HG02870 (cell line): ENCODE data around the gene RXRB.
"Not testable (repeated sequence)": the region's sequence is repeated elsewhere in the genome, so short reads cannot be mapped to it uniquely, and the experiment has no call there.

Experiments
- ATAC-seq: cut with Tn5 transposase; IDR thresholded peaks from one replicate; pipeline ENCODE4 v1.9.1; 2021; ENCODE audit warnings: mild to moderate bottlenecking, moderate library complexity; ENCODE audit not compliant: unreplicated experiment

Gene RXRB

DNA sequence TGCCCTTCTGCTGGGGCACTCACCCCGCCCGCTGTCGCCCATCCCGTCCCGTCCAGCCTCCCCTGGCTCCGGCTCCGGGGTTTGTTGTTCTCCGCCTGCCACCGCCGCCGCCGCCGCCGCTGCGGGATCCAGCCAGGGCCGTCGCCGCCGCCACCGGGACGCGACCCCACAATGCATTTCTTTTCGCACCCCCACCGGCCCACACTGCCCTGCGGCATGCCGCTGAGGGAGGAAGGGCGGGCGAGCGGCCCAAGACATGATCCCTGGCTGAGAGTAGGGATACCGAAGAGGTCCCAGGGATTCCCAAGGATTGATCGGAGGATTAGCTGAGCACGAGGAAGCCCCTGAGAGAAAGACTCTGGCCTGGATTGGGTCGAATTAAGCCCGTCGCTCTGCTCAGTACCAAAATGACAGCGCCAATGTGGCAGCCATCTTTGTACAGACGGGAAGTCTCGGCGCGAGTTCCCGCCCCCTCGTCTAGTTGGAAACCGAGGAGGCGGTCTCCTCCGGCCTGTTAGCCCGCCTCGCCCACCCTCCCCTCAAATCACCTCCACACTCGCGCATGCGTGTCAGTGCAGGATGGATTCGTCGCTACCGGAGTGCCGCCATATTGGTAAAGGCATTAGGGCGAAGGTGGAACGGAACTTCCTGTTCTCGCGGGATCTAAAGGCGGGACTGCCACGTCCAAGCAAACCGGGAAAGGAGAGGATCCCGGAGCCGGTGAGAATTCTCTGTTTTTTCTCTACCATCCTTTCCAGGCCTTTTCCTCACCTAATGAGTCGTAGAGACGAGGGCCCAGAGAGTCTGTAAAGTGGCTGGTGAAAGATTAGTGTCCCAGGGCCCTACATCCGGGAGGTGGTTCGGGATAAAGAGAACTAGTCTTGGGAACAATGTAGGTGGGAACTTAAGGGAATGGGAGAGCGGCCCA is at the start of gene RXRB, which contains the start of gene SLC39A7:
Gene RXRB (minus strand): TSS at position 447 of the 928 bp plus-strand sequence. CDS start 189 bp downstream, at position 258.
Gene SLC39A7 (plus strand): TSS at position 649 of the 928 bp plus-strand sequence. CDS start 379 bp downstream, outside the sequence.
- peak; percentile 37 for ATAC-seq

DNA sequence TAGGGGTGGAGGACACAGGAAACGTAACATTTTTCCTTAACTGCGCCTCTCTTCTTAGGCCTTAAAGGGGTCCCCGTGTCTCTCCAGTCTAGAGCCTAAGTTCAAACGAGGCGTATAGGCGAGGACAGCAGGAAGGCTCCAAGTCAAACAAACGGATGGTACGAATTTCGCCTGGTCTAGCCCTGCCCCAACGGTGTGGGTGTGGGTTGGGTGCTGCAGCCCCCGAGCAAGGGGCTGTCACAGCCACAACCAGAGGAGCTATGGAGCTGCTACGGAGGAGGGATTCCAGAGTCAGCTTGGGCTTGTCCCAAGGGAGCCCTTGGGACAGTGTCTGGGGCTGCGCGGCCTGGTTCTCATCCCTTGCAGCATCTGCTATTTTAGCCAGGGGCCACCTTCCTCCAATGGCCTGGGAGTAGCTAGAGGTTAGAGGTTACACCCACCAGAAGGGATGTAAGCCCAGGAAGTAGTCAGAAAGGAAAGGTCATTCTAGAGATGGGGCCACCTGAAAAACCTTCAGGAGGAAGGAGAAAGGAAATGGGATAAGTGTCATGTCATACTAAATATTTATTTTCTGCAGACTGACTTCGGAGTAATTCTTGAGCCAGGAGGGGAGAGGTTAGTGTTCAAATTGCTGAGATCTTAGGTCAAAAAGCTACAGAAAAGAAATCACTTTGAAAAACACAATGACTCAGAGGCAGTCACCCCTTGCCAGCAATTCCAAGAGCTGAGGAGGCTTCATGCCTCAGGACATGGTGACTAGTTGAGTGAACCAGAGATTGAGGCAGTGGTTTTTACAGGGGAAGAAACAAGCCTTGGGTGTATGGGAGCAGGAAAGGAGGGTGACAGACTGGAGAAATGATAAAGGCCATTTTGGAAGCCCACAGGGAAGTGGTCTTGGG is 49.5 kb upstream of the RXRB start:
- no peak for ATAC-seq

DNA sequence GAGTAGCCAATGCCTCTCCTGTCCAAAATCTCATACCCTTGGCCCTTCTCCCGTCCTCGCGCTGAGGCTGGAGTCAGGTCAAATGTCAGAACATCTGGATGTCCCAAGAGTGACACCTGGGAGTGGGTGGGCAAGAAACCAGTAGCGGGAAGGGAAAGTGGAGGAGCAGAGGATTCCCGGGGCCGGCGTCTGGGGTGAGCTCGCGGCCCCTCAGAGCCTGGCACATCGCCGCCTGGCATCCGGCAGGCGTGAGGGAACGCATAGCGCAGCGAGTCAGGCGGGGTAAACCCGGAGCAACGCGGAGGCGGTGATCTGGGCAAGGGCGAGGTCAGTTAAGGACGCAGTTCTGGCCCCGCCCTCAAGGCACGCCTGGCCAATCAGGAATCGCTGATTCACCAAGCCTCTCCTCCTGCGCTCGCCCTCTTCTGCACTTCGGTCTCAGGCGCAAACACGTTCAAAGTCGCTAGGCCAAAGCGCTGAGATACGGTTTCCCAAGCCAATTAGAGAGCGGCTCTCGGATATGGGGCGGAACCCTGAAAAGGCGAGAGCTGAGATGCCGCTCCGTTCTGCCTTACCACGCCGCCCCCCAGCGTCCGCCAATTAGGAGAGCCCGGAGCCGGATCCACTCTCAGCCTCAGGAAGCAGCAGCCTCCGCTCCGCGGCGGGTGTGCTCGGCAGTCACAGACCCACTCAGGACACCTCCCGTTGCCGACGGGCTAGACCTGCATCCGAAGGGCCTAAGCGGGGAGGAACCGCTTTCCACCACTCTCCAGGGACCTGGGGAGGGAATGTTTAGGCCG is 48.7 kb upstream of the RXRB start:
- ATAC-seq = peak; percentile 91

DNA sequence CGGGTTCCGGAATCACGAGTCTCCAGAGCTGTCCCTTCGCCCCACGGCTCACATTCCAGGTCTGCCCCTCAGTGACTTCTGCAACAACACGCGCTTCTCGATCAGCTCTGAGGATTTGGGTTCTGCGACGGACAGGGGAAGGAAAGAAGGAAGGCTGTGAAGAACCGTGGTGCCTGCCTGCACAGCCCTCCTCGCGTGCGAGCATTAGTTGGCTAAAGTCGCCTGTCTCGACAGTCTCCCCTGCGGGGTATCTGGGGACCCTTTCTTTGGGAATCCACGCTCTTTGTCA is 48.1 kb upstream of the RXRB start:
- ATAC-seq = no peak

DNA sequence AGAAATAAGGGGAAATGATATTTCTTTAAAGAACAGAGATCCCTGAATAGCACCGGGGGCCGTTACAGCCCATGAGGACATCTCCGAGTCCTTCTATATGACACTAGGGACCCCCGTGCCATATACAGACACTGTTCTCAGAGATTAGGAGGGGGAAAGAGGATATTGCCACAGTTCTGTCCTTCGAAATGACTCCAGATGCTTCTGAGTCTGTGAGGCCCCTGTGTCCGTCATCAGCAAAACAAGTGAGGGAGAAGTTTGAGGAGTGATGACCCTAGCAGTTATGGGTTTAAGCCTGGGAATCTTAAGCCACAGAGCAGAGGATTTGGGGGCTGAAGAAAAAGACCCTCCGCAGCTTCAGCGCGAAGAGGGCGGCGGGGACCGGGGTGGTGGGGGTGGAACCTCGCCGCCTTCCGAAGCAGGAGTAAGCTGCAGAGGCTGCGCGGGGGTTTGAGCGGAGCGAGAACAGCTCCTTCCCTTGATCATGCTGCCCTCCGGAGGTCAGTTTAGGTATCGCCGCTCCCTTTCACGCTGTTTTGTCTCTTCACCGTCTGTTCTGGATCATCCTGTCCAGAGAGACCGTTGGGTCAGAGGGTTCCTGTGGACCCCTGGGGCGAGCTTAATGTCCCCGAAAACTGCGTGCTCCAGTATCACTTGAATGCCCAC is 47.6 kb upstream of the RXRB start:
- no peak for ATAC-seq

DNA sequence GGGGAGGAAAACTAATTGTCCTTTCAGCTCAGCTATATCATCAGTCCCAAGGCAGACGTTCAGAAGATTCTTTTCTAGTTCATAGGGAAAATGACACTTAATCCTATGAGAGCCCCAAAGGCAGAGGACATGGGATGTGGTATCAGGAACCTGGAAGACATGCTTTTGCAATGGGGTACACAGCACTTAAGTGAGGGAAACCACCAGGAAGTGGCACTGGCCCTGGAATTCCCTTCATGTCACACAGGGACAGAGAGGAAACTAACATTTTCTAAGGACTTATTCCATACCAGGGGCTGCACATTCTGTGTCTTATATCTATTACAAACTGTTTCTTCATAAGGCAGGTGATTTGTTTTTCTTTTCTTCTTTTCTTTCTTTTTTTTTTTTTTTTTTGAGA is 43.0 kb upstream of the RXRB start:
- ATAC-seq = no peak

DNA sequence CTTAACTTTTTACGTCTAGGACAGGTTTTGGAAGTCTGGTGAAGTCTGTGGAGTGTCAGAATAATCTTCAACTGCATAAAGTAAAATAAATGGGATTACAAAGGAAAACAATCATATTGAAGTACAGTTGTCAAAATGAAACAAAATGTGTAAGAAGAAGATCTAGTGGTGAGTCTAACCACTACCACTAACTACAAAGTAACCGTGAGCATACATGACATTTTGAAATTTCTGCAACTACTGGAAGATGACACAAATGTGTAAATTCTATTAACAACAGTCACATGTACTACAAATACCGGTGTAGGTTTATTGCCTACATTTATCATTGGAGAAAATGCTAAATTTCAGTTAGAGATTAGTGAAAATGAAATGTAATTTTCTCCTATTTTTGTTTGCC is 41.5 kb upstream of the RXRB start:
- no peak for ATAC-seq

DNA sequence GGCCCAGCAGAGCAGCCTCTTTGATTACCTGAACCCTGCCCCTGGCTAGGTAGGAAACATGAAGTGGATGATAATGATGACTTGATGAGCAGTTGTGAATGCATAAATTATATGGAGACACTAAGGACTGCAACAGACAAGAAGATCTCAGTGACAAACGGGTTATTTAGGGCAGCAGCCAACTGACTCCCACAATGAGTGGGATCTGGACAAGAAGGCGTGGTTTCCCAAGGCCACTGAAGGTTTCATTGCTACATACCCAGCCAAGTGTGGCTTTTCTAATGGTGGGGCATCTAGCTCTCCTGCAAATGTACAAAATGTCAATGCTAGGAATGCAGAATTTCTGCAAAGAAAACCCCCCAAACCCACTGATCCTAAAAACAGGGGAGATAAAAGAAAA is 37.3 kb upstream of the RXRB start:
- no peak for ATAC-seq

DNA sequence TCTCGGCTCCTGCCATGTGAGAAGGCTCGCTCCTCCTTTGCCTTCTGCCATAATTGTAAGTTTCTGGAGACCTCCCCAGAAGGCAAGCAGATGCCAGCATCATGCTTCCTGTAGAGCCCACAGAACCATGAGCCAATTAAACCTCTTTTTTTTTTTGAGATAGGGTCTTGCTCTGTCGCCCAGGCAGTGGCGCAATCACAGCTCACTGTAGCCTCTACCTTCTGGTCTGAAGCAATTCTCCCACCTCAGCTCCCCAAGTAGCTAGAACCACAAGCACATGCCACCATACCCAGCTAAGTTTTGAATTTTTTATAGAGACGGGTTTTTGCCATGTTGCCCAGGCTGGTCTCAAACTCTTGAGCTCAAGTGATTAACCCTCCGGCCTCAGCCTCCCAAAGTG is 36.4 kb upstream of the RXRB start:
- no peak for ATAC-seq

DNA sequence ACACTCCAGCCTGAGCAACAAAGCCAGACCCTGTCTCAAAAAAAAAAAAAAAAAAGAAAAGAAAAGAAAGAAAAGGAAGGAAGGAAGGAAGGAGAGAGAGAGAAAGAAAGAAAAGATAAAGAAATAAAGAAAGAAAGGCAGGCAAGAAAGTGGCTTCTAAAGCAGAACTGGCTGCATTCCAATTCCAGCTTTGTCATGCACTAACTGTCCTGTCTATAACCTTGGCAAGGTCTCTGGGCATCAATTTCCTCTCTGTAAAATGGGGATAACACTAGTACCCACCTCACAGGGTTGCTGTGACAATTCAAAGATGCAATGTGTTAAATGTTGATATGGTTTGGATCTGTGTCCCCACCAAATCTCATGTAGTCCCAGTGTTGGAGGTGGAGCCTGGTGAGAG is 35.9 kb upstream of the RXRB start:
- ATAC-seq = no peak

DNA sequence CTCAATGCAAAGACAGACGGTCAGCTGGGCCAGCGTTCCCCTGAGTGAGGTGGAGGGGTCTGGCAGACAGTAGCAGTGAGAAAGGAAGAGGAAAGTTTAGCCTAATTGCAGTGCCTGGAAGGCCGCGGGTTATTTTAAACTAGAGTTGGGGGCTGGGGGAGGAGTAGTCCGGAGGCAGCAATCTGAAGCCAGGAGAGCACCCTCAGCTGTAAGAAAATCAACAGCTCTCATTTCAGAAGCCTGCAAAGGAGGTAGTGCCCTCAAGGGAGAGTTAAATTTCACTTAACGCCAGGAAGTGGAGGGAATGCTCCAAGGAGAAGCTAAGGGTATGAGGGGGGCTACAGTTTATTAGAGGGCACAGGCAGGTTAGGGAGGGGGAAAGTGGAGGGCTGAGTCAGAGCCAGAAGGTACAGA is 34.8 kb upstream of the RXRB start:
- ATAC-seq = no peak

DNA sequence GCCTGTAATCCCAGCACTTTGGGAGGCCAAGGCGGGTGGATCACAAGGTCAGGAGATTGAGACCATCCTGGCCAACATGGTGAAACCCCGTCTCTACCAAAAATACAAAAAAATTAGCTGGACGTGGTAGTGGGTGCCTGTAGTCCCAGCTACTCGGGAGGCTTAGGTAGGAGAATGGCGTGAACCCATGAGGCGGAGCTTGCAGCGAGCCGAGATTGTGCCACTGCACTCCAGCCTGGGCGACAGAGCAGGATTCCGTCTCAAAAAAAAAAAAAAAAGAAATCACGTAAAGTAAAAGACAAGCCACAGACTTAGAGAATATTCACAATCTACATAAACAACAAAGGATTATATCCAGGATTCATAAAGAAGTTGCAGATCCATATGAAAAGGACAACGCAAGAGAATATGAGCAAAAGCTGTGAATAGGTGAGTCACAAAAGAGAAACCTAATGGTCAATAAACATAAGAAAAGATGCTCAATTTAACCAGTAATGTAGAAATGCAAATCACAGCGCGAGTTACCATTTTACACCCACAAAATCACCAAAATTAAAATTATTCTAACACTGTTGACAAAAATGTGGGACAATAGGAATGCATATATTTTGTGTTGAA is 26.1 kb upstream of the RXRB start:
- not testable (repeated sequence) for ATAC-seq

DNA sequence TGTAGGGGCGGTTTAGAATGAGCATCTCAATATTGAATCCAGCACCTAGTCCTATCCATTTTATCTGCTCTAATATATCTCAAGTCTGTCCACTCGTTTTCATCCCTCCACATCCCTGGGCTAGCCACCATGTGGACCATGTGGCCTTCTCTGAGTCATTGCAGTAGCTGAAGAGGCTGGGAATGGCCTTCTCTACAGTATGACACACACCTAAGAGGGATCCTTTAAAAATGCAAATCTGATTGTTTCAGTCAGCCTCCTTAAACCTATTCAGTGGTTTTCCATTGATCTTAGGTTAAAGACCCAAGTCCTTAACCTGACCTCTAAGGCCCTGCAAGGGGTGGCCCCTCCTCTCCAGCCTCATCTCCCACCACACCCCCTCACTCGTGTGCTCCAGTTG is 17.2 kb upstream of the RXRB start:
- ATAC-seq = no peak

DNA sequence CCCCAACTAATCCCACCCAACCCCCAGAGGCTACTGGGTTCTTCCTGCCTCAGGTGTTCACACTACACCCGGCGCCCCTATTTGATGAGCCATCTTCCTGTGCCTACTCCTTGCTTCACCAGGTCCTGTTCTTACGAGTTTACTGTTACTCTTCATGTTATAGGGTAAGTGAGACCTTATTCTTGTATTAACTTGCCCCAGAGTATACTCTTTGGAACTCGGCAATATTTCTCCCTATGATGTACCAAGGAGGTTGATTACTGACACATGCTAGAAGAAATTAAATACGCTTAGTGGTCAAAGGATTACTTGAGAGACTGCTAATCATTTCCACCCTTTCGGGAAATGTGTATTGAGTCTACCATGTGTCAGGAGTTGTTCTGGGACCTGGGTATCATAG is 16.8 kb upstream of the RXRB start:
- no peak for ATAC-seq

DNA sequence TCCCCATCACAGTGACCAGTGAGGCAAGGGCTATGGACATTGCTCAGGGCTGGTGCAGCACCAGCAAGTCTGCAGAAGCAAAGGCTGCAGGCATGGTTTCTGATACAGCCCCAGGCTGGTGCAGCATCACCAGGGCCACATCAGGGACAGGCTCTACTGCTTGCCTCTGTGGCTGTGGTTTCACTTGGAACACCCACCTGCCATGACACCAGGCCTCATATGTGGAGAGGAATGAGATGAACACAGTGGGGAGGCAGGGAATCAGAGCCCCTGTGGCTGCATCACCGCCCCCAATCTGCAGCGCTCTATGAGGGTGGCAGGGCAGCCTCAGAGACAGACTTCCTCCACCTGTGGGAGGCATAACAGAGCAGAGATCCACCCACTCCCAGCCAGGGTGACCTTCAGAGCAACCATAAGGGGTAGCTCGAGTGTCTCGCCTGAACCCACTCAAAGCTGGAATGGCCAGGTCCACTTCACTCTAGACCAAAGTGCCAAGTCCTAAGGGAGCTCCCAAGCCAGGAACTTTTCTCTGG is 15.7 kb upstream of the RXRB start:
- ATAC-seq = no peak

DNA sequence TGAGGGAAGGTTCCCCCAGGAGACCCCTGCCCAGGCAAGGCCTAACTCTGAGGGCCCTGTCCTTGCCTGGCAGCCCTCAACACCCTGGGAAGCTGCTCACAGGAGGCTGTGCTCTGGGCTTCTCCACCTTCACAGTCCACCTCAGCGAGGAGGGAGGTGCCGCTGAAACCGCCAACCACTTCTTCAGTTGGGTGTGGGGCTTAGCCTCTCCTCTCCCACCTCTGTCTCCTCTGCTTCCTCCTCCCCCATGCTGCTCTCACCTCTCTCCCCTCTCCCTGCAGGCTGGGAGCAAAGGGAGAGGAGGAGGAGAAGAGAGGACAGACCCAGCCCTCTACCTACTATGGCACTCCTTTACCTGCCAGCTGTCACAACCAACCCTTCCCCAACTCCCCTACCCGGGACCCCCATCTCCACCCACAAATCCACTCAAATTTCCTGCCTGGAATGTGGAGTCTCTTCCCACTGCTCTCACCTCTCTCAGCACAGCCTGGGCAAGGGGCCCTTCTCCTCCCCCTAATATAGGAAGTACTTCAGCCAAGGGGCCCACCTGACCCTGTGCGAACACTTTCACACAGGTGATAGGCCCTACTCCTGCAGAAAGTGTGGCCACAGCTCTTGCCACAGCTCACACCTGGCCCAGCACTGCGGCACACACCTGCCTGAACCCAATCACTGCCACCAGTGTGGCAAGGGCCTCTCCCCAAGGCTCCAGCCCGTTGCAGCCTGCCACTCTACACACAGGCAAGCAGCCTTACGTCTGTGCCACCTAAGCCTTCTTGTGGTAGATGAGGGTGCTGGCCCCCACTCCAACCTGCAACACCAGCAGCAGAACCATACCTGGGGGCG is 15.0 kb upstream of the RXRB start:
- no peak for ATAC-seq

DNA sequence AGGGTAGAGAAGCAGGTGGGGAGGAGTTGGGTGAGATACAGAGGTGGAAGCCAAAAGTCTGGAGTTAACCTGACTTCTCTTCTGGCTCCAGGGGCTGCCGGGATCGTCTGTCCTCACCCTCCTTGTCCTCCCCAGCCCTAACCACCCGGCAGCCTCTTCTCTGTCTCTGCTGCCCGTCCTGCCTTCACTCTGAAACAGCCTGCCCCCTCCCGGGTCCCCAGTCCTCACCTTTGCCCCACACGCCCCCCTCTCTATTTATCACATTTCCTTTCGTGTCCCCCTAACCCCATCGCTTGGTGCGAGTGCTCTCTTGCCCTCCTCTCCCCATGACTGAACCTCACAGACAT is 13.5 kb upstream of the RXRB start:
- no peak for ATAC-seq

DNA sequence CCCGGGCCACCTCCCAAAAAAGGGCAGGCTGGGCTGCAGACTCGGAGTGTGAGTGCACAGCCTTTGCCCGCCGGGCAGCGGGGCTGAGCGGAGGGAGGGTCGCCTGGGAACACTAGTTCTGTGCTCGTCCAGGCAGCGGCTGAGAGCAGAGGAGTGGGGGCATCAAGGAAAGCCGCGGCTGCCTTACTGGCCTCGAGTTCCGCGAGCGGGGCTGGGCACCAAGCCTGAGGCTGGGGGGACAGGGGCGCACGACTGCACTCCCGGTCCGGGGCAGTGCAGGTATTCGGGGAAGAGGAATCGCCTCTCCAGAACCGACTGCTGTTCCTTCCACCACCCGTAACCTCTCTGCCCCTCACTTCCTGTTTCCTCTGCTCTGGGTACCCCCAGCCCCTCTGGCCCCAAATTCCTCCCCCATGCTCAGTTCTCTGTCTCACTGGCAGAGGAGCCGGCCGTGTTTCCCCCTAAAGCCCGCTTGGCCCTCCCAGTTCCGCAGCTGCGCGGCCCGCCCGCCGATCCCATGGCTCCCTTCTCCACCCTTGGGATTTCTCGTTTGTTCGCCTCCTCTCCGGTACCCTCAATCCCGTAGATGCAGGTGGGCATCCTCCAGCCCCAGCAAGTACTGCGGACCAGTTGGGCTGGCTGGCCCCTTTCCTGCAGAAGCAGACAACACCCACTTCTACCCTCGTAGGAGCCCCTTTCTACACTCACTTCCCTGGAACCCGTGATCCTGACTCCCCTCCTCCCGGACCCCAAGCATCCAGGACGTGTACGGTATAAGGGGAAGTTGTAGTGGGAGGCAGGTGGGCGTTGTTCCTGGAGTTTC is 12.9 kb upstream of the RXRB start:
- no peak for ATAC-seq
